Aorta (tissue), 5 donors: ENCODE results near the gene TSC2. TPM values are rescaled to one million over a fixed set of nuclear protein-coding genes. Genes with fewer than 3 reads are reported as not detected.
A peak's percentile ranks its signal among the peaks of the same experiment; 100 is the strongest.

Experiments
- ATAC-seq: fragments of 200-7000 bp; cut with Tn5 transposase; one replicate; pipeline ENCODE4 v1.9.1; 2022; ENCODE audit warnings: moderate library complexity; ENCODE audit not compliant: low FRiP score
- DNase-seq, 2 donors: peaks; one replicate each; pipeline ENCODE4 v3.0.0-alpha.2; 2020
- H3K27ac ChIP-seq, 2 donors: one replicate each; pipeline ENCODE4 v1.5.1; 2013; ENCODE audit warnings: low read length in 2 of 2, mild to moderate bottlenecking in 2 of 2, moderate library complexity in 2 of 2, control low read depth in 1 of 2, inconsistent platforms in 1 of 2, low read depth in 1 of 2
- H3K27me3 ChIP-seq, 2 donors: one replicate each; pipeline ENCODE4 v1.6.1; 2013; ENCODE audit warnings: control low read depth in 1 of 2, low read length in 1 of 2, mild to moderate bottlenecking in 1 of 2, moderate library complexity in 1 of 2; ENCODE audit not compliant: insufficient read depth in 2 of 2, control insufficient read depth in 1 of 2
- H3K36me3 ChIP-seq, 2 donors: one replicate each; pipeline ENCODE4 v1.6.1; 2013; ENCODE audit warnings: control low read depth in 1 of 2, low read length in 1 of 2, mild to moderate bottlenecking in 1 of 2; ENCODE audit not compliant: insufficient read depth in 2 of 2, control insufficient read depth in 1 of 2
- H3K4me1 ChIP-seq, 2 donors: one replicate each; pipeline ENCODE4 v1.6.1; 2013; ENCODE audit warnings: low read length in 2 of 2, control low read depth in 1 of 2, mild to moderate bottlenecking in 1 of 2, moderate library complexity in 1 of 2; ENCODE audit not compliant: insufficient read depth in 2 of 2, control insufficient read depth in 1 of 2
- H3K4me3 ChIP-seq, 2 donors: one replicate each; pipeline ENCODE4 v1.5.1; 2013; ENCODE audit warnings: low read length in 2 of 2, control low read depth in 1 of 2, mild to moderate bottlenecking in 1 of 2
- H3K9me3 ChIP-seq: one replicate; pipeline ENCODE4 v1.6.1; 2013; ENCODE audit warnings: mild to moderate bottlenecking, low read length; ENCODE audit not compliant: control insufficient read depth
- WGBS, 2 donors: extraction: QIAGEN DNeasy Blood & Tissue Kit; methylation state at CpG; one replicate each; pipeline ENCODE4 v1.1.7; 2013; 5-methylcytosine and 5-hydroxymethylcytosine counted together
- intact Hi-C, 2 donors: fragments of 100-400 bp; cut with DNase I; formaldehyde crosslinking; loops; one replicate each; pipeline versions ENCODE4 v1.14.2 to v1.15.0; 2022
- polyA plus RNA-seq, 2 donors: library from polyadenylated mRNA; stranded (reverse); fragments of 200-250 nt; gene quantifications; one replicate each; pipeline ENCODE4 v1.2.3, GENCODE V29; 2013
- total RNA-seq, 2 donors: library from RNA; stranded (reverse); fragmentation: NEBNext Ultra II Directional; extraction: Animal tissue kit (Norgen Biotek cat#: 25700); gene quantifications; one replicate each; pipeline ENCODE4 v1.2.1, GENCODE V29; 2021
- donor health status: healthy with polysubstance abuse.
- donor health status: Bipolar disorder and iron deficiency.
- donor health status: DM: no; HTN: no; CAD: no.
- donor health status: DM: no; HTN: no; CAD: no.
- donor health status: DM: yes; HTN: yes; CAD: no.

TSC2 gene
- total and polyA plus RNA-seq, 4 donors = 16.2 to 166 (median 119) TPM

- peaks cover 0 to 6% of the 10 kb centered on the region in 2 donors for H3K36me3 ChIP-seq
- H3K9me3 ChIP-seq = no peaks in the 10 kb centered on the region
- H3K4me3 ChIP-seq = no peak overlapping the region
- ATAC-seq = no peak
- WGBS, 2 donors = 89 to 92% methylated on average over 10 of the region's 10 CpGs
- no peaks in the 10 kb centered on the region for H3K4me1 ChIP-seq
- intact Hi-C loops = no loop called here
- no peak for DNase-seq
- no peaks in the 10 kb centered on the region for H3K27me3 ChIP-seq
- no peak overlapping the region for H3K27ac ChIP-seq
Observed at GRCh38 chr16:2057438-2057837, 9.7 kb downstream of the TSC2 start.

GRCh38 chr16:2058420-2058819 is 10.6 kb downstream of the TSC2 start:
- 84 to 87% methylated on average over 13 of the region's 13 CpGs for WGBS, 2 donors

GRCh38 chr16:2058872-2059271 is 11.1 kb downstream of the TSC2 start:
- DNase-seq (no peak), ATAC-seq (no peak)
- peaks cover 0 to 4% of the 10 kb centered on the region in 2 donors for H3K36me3 ChIP-seq
- intact Hi-C loops = no loop called here
- H3K9me3 ChIP-seq = no peaks in the 10 kb centered on the region
- no peaks in the 10 kb centered on the region for H3K27me3 ChIP-seq
- no peak overlapping the region for H3K4me3 ChIP-seq
- WGBS, 2 donors = 94 to 95% methylated on average over 10 of the region's 10 CpGs
- no peak overlapping the region for H3K27ac ChIP-seq
- H3K4me1 ChIP-seq = no peaks in the 10 kb centered on the region

More at GRCh38 chr16:2058420-2058819, 10.6 kb downstream of the TSC2 start:
- no peaks in the 10 kb centered on the region for H3K27me3 ChIP-seq
- no peaks in the 10 kb centered on the region for H3K9me3 ChIP-seq
- no peak overlapping the region for H3K27ac ChIP-seq
- no peak for DNase-seq
- no peak overlapping the region for H3K4me3 ChIP-seq
- intact Hi-C loops = no loop called here
- no peak for ATAC-seq
- H3K36me3 ChIP-seq = peaks cover 0 to 7% of the 10 kb centered on the region in 2 donors
- no peaks in the 10 kb centered on the region for H3K4me1 ChIP-seq

- H3K27me3 ChIP-seq = no peaks in the 10 kb centered on the region
- intact Hi-C loops = no loop called here
- no peak overlapping the region for H3K4me3 ChIP-seq
- H3K36me3 ChIP-seq = peaks cover 0 to 2% of the 10 kb centered on the region in 2 donors
- 80 to 86% methylated on average over 17 of the region's 17 CpGs for WGBS, 2 donors
- H3K27ac ChIP-seq = no peak overlapping the region
- DNase-seq (no peak), ATAC-seq (no peak)
- H3K4me1 ChIP-seq = no peaks in the 10 kb centered on the region
- no peaks in the 10 kb centered on the region for H3K9me3 ChIP-seq
Observed at GRCh38 chr16:2060346-2060745, 12.6 kb downstream of the TSC2 start.

- H3K27me3 ChIP-seq = no peaks in the 10 kb centered on the region
- H3K4me1 ChIP-seq = no peaks in the 10 kb centered on the region
- 92% methylated on average over 16 to 18 of the region's 18 CpGs for WGBS, 2 donors
- ATAC-seq (no peak), DNase-seq (no peak)
- intact Hi-C loops = no loop called here
- H3K36me3 ChIP-seq = peaks cover 0 to 2% of the 10 kb centered on the region in 2 donors
- H3K9me3 ChIP-seq = no peaks in the 10 kb centered on the region
- no peak overlapping the region for H3K27ac ChIP-seq
- no peak overlapping the region for H3K4me3 ChIP-seq
Observed at GRCh38 chr16:2061023-2061422, 13.2 kb downstream of the TSC2 start.

- Histone ChIP-seq H3K4me3 (no peak overlapping the region), H3K36me3 (peaks cover 0 to 2% of the 10 kb centered on the region in 2 donors), H3K4me1 (no peaks in the 10 kb centered on the region), H3K27ac (no peak overlapping the region), H3K27me3 (no peaks in the 10 kb centered on the region), H3K9me3 (no peaks in the 10 kb centered on the region)
- intact Hi-C loops = no loop called here
- ATAC-seq (no peak), DNase-seq (no peak)
- 90 to 92% methylated on average over 13 of the region's 13 CpGs for WGBS, 2 donors
Observed at GRCh38 chr16:2061526-2061925, 13.7 kb downstream of the TSC2 start.

GRCh38 chr16:2062801-2063200 is 15.0 kb downstream of the TSC2 start:
- peak; percentile 15 for ATAC-seq
- DNase-seq = no peak
- no peak overlapping the region for H3K4me3 ChIP-seq
- intact Hi-C loops = no loop called here
- H3K4me1 ChIP-seq = no peaks in the 10 kb centered on the region
- H3K27me3 ChIP-seq = no peaks in the 10 kb centered on the region
- no peaks in the 10 kb centered on the region for H3K9me3 ChIP-seq
- H3K27ac ChIP-seq = no peak overlapping the region
- whole genome bisulfite sequencing, 2 donors = 95% methylated on average over 27 to 28 of the region's 28 CpGs
- H3K36me3 ChIP-seq = peaks cover 0 to 2% of the 10 kb centered on the region in 2 donors

GRCh38 chr16:2063861-2064260 is 16.1 kb downstream of the TSC2 start:
- Histone ChIP-seq H3K27me3 (no peaks in the 10 kb centered on the region), H3K4me3 (no peak overlapping the region), H3K36me3 (peaks cover 0 to 2% of the 10 kb centered on the region in 2 donors), H3K27ac (no peak overlapping the region), H3K9me3 (no peaks in the 10 kb centered on the region), H3K4me1 (no peaks in the 10 kb centered on the region)
- no peak for DNase-seq
- 88 to 89% methylated on average over 25 of the region's 25 CpGs for WGBS, 2 donors
- ATAC-seq = no peak
- intact Hi-C loops = no loop called here

GRCh38 chr16:2064368-2064945 is 16.7 kb downstream of the TSC2 start:
- DNase-seq (no peak), ATAC-seq (no peak)
- no peaks in the 10 kb centered on the region for H3K27me3 ChIP-seq
- H3K36me3 ChIP-seq = peaks cover 0 to 2% of the 10 kb centered on the region in 2 donors
- H3K27ac ChIP-seq = no peak overlapping the region
- WGBS, 2 donors = 91% methylated on average over 16 of the region's 16 CpGs
- intact Hi-C loops = no loop called here
- no peak overlapping the region for H3K4me3 ChIP-seq
- H3K4me1 ChIP-seq = no peaks in the 10 kb centered on the region
- no peaks in the 10 kb centered on the region for H3K9me3 ChIP-seq
